Measurements from ENCODE around the gene GAD1.

GAD1 gene

GRCh38 chr2:170818752-170819470 lies 2.2 kb downstream of the GAD1 start:
- TF ChIP-seq, protein P1, sequence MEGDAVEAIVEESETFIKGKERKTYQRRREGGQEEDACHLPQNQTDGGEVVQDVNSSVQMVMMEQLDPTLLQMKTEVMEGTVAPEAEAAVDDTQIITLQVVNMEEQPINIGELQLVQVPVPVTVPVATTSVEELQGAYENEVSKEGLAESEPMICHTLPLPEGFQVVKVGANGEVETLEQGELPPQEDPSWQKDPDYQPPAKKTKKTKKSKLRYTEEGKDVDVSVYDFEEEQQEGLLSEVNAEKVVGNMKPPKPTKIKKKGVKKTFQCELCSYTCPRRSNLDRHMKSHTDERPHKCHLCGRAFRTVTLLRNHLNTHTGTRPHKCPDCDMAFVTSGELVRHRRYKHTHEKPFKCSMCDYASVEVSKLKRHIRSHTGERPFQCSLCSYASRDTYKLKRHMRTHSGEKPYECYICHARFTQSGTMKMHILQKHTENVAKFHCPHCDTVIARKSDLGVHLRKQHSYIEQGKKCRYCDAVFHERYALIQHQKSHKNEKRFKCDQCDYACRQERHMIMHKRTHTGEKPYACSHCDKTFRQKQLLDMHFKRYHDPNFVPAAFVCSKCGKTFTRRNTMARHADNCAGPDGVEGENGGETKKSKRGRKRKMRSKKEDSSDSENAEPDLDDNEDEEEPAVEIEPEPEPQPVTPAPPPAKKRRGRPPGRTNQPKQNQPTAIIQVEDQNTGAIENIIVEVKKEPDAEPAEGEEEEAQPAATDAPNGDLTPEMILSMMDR (IDR thresholded peaks at IDR 0.05; ENCODE audit: extremely low read depth, missing control alignments) = no peak
- DNase-seq (ENCODE audit: low spot score) = no peak

GRCh38 chr2:170819680-170820664 lies 3.3 kb downstream of the GAD1 start:
- TF ChIP-seq, protein P1 (IDR thresholded peaks at IDR 0.05; ENCODE audit: extremely low read depth, missing control alignments) = no peak
- DNase-seq (ENCODE audit: low spot score) = peak; percentile 37

GRCh38 chr2:170820757-170821530 lies 4.3 kb downstream of the GAD1 start:
- TF ChIP-seq, protein P1 (IDR thresholded peaks at IDR 0.05; ENCODE audit: extremely low read depth, missing control alignments) = no peak
- peak; percentile 76 for DNase-seq (ENCODE audit: low spot score)

DNA sequence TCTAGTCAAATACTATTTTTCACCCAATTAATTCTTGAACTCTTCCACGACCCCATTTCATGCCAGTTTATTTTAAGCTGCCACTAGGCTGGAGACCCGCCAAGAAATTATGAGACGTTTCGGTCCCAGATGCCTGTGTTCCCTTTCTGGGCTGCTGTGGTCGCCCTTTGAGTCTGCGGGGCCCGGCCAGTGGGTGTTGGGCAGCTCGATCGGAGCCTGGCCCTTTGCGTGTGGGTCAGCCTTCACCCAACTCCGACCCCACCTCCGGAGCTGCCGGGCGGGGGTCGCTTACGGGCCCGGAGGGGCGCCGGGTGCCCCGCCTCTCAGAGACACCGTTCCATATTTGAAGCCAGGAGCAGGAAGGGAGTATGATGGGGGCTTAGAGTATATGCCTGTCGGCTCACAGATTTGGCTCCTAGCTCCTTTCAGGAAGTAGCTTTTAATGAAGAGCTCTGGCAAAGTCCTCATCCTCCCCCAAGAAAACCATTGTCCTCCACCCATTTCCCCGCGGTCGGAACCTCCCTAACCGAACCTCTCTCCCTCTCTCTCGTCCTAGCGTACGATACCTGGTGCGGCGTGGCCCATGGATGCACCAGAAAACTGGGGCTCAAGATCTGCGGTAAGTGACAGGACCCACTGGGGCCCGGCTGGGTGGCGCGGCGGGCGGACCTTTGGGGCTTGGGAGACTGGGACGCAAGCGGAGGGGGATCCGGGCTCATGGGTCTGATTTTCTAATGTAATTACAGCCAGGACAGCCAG lies 5.0 kb downstream of the GAD1 start:
- no peak for DNase-seq (ENCODE audit: low spot score)
- TF ChIP-seq, protein P1 (IDR thresholded peaks at IDR 0.05; ENCODE audit: extremely low read depth, missing control alignments) = no peak

DNA sequence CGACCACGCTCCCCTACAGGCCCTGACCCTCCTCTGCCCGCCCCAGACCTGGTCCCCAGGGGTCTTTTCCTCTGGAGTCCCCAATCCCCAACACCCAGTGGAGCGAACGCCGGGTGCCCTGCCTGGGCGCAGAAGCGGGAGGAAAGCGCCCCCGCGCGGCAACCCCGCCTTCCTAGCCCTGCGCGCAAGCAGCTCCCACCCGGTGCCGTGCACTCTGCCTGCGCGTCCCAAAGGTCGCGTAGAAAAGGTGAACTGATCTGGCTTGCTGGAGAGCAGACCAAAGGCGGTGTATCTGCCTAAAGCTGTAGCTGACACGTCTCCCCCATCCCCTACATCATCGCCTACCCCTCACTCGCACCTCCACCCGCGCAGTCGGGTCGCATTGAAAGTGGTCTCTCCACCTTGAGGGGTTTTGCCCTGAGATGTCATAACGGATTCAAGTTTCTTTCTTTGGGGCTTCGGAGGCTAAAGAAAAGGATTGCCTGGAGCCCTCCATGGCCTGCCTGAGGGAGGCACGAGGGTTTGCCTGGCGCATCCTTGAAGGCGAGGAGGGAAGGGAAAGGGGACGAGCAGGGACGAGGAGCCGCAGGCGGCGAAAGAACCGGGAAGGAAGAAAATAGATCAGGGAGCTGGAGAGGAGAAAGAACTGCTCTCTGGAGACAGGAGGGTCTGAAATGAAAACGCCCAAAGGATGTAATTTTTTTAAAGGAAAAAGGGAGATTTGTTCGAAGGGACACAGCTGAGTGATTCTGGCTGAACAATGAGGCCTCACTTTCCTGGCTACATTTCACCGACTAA lies 5.8 kb downstream of the GAD1 start:
- TF ChIP-seq, protein P1 (IDR thresholded peaks at IDR 0.05; ENCODE audit: extremely low read depth, missing control alignments) = peak; percentile 6
- peak; percentile 58 for DNase-seq (ENCODE audit: low spot score)
